Measurements from ENCODE around the gene PLA2G2A.
"Not testable (repeated sequence)": the region's sequence is repeated elsewhere in the genome, so short reads cannot be mapped to it uniquely, and the experiment has no call there.

PLA2G2A gene

GRCh38 chr1:19973616-19974015, 5.8 kb downstream of the PLA2G2A start:
- DNase-seq (ENCODE audit: low spot score) = no peak

GRCh38 chr1:19971664-19972063, 7.8 kb downstream of the PLA2G2A start:
- no peak for DNase-seq (ENCODE audit: low spot score)

- no peak for DNase-seq (ENCODE audit: low spot score)
These were observed 9.3 kb downstream of the PLA2G2A start for GRCh38 chr1:19969898-19970660.

GRCh38 chr1:19967808-19968207, 11.6 kb downstream of the PLA2G2A start:
- no peak for DNase-seq (ENCODE audit: low spot score)

GRCh38 chr1:19964542-19964941, 14.9 kb downstream of the PLA2G2A start:
- no peak for DNase-seq (ENCODE audit: low spot score)

GRCh38 chr1:19963636-19964035, 15.8 kb downstream of the PLA2G2A start:
- no peak for DNase-seq (ENCODE audit: low spot score)

- no peak for DNase-seq (ENCODE audit: low spot score)
These were observed 18.8 kb downstream of the PLA2G2A start for GRCh38 chr1:19960591-19960990.

- DNase-seq (ENCODE audit: low spot score) = no peak
These were observed 21.6 kb downstream of the PLA2G2A start for GRCh38 chr1:19957779-19958178.

GRCh38 chr1:19955534-19956170, 23.8 kb downstream of the PLA2G2A start:
- no peak for DNase-seq (ENCODE audit: low spot score)

- no peak for DNase-seq (ENCODE audit: low spot score)
These were observed 25.4 kb downstream of the PLA2G2A start for GRCh38 chr1:19954059-19954458.

GRCh38 chr1:19949016-19949415, 30.4 kb downstream of the PLA2G2A start:
- peak; percentile 92 for DNase-seq (ENCODE audit: low spot score)

GRCh38 chr1:19946971-19947370, 32.4 kb downstream of the PLA2G2A start:
- no peak for DNase-seq (ENCODE audit: low spot score)

GRCh38 chr1:19946331-19946751, 33.1 kb downstream of the PLA2G2A start:
- no peak for DNase-seq (ENCODE audit: low spot score)

GRCh38 chr1:19945914-19946313, 33.5 kb downstream of the PLA2G2A start:
- no peak for DNase-seq (ENCODE audit: low spot score)

GRCh38 chr1:19942657-19943056, 36.8 kb downstream of the PLA2G2A start:
- DNase-seq (ENCODE audit: low spot score) = no peak

GRCh38 chr1:19942088-19942487, 37.3 kb downstream of the PLA2G2A start:
- DNase-seq (ENCODE audit: low spot score) = no peak

- no peak for DNase-seq (ENCODE audit: low spot score)
These were observed 38.2 kb downstream of the PLA2G2A start for GRCh38 chr1:19941206-19941568.

GRCh38 chr1:19940486-19941205, 38.8 kb downstream of the PLA2G2A start:
- DNase-seq (ENCODE audit: low spot score) = no peak

- DNase-seq (ENCODE audit: low spot score) = no peak
These were observed 40.9 kb downstream of the PLA2G2A start for GRCh38 chr1:19938472-19938871.

- no peak for DNase-seq (ENCODE audit: low spot score)
These were observed 43.2 kb downstream of the PLA2G2A start for GRCh38 chr1:19936061-19936750.

- no peak for DNase-seq (ENCODE audit: low spot score)
These were observed 45.1 kb downstream of the PLA2G2A start for GRCh38 chr1:19934336-19934735.

GRCh38 chr1:19932866-19933265, 46.6 kb downstream of the PLA2G2A start:
- no peak for DNase-seq (ENCODE audit: low spot score)

- DNase-seq (ENCODE audit: low spot score) = not testable (repeated sequence)
These were observed 52.3 kb downstream of the PLA2G2A start for GRCh38 chr1:19927130-19927421.
